COLO829 (cell line): ENCODE results near the gene SDS.

Source experiments
- DNase-seq: peaks from one replicate; pipeline ENCODE4 v3.0.0; 2012; ENCODE audit warnings: low spot score

The SDS gene

DNA sequence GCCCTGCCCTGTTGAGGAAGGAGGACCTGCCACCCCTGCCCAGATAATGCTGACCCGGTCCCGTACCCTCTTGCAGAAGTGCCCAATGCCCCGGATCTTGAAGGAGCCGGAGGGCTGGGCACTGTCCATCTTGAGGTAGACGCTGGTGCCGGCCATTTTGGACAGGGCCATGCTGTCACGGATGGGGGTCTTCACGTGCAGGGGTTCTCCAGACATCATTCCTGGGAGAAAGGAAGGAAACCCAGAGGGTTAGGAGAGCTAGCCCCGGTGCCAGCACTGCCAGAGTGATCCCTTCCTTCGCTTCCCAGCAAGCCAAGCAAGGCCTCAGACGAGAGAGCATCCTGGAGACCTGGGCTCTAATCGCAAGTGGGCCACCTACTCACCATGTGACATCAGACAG, 4.2 kb downstream of the SDS start:
- no peak for DNase-seq

DNA sequence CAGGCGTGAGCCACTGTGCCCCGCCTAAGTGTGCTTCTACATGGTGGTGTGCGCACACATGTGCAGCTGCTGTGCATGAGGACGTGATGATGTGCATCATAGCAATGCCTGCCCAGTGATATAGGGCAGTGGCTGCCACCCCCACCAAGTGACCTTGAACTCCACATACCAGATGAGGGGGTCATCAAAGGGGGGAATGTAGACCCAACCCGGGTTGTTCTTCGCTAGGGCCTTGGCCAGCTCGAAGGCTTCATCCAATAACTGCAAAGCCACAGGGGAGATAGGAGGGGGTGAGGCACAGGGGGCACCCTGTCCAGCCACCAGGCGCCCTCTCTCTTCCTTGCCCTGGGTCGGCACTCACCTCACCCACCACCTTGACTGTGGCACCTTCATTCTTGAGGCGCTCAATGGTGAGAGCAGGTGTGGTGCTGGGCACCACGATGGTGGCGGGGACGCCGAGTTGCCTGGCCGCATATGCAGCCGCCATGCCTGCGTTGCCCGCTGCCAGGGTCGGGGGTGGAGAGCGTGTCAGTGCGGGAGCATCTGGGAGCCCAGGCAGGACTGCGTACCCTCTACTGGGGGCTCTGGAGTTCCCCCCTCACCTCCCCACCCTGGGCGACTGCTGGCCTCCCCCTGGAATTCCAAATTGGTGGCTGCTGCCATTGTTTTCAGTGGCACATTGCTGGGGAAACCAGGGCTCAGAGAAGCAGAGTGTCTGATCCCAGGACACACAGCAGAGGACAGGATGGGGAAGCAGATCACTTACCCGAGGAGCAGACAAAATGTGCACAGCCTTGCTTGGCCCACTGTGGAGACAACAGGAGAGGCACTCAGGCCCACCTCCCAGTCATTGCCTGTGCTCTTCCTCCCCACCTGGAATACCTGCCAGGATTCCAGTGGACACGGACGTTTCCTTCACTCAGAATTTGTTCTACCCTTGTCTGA, 5.1 kb downstream of the SDS start:
- DNase-seq, result no peak

DNA sequence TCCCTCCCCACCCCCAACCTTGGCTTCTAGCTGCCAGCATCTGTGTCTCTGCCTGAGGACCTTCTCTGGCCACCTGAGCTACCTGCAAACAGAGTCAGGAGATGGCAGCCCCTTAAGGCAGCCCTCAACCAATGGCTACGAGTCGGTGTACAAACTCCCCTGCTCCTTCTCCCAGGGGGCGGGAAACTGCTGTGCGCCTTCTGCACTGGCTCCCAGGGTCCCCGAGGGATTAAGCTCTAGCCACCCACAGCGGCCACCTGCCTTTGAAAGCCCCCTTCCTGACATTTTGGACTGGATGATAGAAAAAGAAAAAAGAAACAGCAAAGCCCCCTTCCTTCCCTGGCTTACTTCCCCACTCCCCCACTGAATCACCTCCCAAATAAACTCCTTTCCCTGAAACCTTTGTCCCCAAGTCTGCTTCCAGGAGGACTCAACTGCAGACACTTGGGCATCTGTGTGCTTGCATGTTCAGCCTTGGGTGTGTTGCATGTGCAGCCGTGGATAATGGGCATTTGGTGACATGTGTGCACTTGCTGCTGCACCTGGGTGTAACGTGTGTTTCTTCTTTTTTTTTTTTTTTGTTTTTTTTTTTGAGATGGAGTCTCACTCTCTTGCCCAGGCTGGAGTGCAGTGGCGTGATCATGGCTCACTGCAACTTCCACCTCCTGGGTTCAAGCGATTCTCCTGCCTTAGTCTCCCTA, 6.0 kb downstream of the SDS start:
- no peak for DNase-seq

DNA sequence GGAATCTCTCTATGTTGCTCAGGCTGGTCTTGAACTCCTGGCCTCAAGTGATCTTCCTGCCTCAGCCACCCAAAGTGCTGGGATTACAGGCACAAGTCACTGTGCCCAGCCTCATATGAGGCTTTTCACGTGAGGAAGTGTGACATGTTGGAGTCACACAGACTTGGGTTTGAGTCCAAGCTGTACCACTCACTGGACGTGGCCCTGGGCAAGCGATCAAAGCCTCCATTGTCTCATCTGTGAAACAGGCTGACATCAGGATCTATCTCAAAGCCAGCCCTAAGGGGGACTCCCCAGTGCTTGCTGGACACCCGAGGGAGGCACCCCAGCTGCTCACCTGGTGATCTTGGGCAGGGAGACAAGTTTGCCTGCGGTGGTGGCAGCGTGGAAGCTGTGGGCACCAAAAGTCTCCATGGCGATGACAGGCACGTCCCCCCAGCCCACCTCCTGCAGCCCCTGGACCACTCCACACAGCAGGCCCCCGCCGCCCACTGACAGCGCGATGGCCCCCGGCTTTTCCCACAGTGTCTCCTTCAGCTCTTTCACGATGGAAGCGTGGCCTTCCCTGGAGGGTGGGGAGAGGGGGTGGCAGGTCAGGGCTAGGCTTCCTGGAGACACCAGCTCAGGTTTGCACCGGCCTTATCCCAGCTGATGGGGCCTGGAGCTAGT, 6.7 kb downstream of the SDS start:
- DNase-seq, result no peak

DNA sequence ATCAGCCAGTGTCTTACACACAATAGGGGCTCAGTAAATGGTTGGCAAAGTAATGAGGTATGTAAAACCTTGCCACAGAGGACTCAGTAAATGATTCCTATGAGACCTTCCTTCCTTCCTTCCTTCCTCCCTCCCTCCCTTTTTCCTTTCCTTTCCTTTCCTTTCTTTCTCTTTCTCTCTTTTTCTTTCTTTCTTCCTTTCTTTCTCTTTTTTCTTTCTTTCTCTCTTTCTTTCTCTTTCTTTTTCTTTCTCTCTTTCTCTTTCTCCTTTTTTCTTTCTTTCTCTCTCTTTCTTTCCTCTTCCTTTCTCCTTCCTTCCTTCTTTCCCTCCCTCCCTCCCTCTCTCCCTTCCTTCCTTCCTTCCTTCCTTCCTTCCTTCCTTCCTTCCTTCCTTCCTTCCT, 7.5 kb downstream of the SDS start:
- DNase-seq, result no peak

DNA sequence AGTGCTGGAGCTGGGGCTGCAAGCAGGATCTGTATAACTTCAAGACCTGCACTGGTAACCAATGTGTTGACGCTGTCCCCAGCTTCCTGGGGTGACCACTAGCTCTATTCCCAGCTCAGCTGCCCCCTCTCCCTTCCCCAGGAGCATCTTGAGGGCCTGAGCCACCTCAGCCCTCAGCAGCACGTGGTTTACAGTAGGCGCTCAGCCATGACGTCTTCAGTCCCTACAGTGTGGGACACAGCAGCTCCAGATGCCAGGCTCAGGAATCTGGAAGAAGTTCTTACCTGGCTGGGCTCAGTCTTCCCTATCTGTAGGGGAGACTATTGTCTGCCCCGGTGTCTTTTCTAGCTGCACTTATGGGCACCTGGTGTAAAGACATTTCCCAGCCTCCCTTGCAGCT, 8.6 kb downstream of the SDS start:
- DNase-seq, result no peak

DNA sequence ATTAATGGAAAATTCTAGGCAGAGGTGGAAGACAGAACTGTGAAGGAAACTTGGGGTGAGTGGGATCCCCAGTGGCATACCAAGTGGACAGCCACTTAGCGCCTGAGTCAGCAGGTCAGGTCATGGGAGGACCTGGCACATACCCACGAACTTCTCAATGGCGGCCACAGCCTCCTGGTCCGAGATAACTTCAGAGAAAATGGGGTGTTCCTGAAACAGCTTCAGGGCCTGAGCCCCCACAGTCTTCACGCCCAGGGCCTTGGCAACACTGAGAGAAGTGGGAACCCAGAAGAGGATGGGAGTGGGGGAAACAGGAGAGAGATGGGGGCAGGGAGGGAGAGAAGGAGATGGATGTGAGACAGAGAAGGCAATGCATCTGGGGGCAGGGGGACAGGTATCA, 9.9 kb downstream of the SDS start:
- DNase-seq, result no peak

DNA sequence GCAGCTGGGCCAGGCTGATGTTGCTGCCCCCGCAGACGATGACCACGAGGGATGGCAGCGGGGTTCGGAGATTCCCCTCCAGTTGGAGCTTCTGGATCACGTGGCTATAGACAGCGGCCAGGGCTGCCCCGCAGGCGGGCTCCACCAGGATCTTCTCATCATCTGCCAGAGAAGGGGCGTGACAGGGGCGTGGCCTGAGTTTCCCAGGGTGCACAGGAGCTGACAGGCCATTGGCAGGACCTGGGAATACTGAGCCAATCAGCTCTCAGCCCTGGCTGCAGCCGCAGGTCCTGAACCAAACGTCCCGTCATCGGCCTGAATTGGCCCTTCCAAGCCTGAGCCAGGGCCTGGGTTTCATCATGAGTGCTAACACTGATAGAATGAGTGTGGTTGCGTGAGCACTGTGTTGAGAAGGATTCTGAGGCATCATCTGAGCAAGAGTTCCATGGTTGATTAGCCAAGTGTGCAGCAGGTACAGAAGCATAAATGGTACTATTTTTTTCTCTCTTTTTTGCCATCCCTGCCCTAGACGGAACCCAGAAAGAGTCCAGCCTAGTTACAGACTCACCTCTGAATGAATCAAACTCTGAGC, 10.6 kb downstream of the SDS start:
- DNase-seq, result no peak

DNA sequence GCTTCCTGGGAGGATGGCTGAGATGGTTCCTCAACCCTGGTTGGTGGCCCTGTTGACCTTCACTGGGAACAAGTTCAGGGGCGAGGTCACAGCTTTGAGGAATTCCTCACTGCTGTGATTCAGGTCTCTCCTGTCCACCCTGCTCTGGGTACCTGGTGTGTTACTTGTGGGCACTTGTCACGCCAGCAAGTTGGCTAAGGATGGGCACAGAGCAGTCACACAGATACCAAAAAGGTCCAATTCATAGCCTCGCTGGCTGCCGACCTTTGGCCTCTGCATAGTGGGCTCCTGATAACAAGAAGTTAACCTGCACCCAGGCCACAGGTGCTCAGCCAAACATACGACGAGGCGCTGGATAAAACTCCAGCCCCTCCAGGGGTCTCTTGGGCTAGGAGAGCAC, 11.2 kb downstream of the SDS start:
- no peak for DNase-seq

DNA sequence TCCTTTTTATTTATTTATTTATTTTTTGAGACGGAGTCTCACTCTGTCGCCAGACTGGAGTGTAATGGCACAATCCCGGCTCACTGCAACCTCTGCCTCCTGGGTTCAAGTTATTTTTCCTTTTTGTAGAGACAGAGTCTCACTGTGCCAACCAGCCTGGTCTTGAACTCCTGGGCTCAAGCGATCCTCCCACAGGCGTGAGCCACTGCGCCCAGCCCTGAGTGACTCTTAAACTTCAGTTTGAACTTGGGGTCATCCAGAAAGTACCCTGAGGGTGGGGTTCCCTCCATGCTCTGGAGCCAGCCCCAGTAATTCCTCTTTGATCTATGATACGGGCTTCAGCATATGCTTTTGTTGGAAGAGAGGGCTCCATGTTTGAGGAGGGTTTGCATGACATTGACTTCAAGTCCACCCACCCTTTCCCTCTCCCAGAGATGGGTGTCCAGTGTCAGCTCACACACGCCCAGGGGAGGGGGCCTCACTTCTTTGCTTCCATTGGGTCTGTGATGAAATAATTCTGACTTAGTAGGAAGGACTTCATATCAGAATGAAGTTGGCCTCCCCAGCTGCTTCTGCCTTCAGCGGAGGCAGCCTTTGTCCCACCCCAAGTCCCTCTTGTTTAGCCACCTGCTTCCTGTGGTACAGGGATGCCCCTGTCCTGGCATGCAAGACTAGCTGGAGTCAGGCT, 11.9 kb downstream of the SDS start:
- DNase-seq, result no peak

DNA sequence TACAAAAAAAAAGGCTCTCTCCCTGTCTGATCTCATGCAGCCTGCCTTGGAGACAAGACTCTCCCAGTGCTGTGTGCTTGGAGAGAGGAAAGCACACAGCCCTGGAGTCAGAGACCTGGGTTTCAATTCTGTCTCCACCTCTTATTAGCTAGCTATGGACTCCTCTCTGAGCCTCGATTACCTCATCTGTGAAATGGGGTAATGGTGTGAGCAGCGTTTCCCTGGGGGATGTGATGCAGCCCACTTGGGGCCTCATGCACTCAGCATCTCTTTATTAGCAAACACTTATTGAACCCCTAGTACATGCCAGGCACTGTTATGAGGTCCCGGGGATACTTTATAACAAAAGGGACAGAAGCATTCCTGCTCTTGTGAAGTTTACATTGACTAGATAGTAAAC, 12.5 kb downstream of the SDS start:
- DNase-seq, result no peak

DNA sequence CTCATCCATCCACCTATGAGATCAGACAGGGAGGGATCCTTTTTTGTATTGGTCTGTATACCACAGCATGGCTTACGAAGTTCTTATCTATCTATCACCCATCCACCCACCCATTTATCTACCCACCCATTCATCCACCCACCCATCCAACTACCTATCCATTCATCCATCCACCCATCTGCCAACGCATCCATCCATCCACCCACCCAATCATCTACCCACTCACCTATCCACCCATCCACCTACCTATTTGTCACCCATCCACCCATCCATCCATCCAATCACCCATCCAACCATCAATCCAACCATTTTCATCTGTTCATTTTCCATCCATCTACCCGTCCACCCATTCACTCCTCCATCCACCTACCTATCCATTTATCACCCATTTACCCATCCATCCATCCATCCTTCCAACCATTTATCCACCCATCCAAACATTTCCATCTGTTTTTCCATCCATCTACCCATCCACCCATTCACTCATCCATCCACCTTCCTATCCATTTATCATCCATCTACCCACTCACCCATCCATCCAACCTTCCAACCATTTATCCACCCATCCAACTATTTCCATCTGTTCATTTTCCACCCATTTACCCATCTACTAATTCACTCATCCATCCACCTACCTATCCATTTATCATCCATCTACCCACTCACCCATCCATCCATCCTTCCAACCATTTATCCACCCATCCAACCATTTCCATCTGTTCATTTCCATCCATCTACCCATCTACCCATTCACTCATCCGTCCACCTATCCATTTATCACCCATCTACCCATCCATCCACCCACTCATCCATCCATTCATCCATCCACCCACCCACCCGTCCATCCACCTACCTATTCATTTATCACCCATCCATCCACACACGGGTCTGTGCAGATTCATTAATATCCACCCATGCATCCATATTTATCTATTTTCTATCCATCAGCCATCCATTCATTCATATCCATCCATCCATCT, 13.3 kb downstream of the SDS start:
- DNase-seq, result no peak

DNA sequence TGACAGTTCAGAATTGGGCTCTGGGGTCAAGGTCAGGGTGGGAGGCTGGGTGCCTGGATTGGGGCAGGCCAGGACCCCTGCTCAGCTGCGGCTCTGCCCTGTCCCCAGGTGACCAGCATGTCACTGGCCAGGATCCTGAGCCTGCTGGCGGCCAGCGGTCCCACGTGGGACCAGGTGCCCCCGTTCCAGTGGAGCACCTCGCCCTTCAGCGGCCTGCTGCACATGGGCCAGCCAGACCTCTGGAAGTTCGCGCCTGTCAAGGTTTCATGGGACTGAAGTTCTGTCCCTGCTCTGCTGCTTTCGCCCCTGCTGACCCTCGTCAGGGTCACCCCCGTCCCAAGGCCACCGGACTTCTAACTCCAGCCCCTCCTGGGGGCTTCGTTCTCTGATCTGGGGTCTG, 15.3 kb downstream of the SDS start:
- DNase-seq, result no peak

DNA sequence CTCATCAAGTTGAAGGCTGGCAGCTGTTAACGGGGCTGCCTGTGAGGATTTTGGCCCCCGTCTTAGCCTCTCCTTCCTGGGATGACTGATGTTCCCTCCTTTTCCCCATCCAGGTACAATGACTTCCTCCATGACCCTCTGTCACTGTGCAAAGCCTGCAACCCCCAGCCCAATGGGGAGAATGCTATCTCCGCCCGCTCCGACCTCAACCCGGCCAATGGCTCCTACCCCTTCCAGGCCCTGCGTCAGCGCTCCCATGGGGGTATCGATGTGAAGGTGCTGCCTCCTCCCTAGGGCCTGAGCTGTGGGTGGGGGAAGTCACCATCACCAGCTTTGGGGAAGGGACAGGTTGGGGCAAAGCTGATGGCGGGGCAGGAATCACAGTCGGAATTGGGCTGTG, 16.1 kb downstream of the SDS start:
- no peak for DNase-seq

DNA sequence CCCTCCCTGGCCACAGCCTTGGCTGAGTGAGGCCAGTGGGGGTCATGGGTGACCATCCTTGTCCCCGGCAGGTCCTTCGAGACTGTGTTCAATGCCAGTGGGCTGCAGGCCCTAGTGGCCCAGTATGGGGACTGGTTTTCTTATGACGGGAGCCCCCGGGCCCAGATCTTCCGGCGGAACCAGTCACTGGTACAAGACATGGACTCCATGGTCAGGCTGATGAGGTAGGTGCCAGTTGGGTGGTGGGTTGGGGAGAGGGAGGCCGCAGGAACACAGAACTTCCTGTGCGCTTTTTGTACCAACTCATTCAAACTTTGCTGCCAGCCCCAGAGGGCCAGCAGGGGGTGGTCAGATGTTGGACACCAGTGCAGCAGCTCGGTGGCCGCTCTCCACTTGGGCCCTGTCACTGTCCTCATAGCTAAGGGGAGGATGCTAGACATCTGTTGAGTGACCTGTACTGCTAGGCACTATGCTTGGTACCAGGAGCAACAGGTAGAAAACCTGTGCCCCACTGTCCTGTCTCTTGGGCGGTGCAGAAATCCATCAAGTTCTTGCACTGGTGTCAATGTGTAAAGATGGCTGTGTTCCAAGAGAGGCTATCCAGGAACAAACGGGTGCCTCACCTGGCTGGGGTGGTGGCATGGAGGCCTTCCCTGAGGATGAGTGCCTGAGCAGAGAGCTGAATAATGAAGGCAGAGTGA, 16.7 kb downstream of the SDS start:
- DNase-seq, result no peak

DNA sequence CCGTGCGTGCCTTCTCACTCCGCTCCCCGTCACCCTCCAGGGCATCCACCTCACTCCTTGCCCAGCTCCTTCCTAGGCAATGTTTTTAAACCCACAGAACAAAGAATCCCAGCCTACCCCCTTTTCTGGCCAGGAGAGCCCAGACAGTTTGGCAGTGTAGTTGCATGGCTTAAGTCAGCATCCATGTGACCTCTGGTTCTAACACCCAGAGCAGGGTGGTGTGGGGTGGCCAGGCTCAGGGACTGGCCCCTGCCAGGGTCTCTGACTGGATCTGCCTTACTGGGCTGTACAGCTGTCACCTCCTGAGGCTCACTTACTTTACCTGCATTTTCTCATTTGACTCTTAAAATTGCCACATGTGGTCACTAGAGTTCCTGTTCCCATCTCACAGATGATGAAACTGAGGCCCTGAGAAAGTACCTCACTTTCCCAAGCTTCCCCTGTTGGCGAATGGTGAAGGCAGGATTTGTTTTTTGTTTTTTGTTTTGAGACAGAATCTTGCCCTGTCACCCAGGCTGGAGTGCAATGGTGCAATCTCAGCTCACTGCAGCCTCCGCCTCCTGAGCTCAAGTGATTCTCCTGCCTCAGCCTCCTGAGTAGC, 18.3 kb downstream of the SDS start:
- DNase-seq, result no peak

DNA sequence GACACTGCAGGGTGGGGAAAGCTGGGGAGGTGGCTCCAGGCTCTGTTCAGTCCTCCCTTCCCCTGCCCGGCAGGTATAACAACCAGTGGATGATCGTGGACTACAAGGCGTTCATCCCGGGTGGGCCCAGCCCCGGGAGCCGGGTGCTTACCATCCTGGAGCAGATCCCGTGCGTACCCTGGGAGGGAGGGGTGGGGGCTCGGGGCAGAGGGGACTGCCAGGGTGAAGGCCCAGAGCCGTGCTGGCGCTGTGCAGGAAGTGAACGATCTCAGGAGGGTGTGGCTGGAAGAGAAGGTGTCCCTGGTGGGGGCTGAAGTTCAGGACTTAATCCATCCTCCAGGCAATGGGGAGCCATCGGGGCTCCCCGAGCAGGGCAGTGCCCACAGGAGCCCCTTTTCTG, 18.9 kb downstream of the SDS start:
- no peak for DNase-seq

DNA sequence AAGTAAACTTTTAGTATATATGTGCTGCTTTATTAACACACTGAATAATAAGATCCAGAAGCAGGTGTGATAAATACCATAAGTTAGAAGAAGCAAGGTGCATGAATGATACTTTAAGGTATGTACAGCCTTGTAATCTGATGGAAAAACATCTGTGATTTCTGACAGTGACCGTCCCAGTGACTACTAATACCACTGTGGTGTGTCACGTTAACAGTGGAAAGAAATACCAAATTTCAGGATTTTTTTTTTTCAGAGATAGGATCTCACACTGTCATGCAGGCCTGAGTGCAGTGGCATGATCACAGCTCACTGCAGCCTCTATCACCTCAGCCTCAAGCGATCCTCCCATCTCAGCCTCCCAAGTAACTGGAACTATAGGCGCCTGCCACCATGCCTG, 21.5 kb downstream of the SDS start:
- DNase-seq, result no peak

DNA sequence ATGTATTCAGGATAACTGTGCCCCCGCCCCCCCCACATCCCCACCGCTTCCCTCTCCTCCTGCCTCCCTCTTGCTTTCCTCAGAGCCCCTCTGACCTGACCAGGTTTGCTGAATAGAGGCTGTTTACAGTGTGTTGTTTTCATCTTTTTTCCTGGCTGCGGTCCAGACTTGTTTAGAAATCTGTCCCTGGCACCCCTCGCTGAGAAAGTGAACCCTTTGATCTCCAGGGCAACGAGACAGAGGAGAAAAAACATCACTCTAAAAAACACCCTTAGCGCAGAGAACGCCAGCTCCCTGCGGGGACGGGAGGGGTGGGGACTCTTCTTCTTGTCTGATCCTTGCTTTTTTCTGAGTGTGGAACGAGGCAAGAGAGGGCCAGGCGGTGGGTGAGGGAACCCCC, 22.5 kb downstream of the SDS start:
- DNase-seq, result no peak

DNA sequence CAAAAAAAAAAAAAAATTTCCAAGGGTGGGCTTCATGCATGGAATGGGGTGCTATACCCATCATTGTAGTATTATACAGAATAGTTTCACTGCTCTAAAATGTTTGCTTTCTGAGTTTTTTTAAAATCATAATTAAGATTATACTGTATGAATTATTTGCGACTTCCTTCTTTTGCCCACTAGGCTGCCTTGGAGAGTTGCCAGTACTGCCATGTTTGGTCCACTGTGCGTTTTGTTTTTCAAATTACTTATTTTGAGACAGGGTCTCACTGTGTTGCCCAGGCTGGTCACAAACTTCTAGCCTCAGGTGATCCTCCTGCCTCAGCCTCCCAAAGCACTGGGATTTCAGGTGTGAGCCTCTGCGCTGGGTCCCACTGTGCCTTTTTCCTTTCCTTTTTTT, 25.4 kb downstream of the SDS start:
- no peak for DNase-seq
